Stomach smooth muscle (tissue), 2 donors: Measurements from ENCODE around the gene AXIN1.

Experiments
- H3K27ac ChIP-seq: one replicate; pipeline ENCODE4 v1.7.0; 2013; ENCODE audit warnings: mild to moderate bottlenecking, low read length, inconsistent platforms
- H3K27me3 ChIP-seq, 2 donors: one replicate each; pipeline ENCODE4 v1.7.0; 2013; ENCODE audit warnings: low read length in 2 of 2; ENCODE audit not compliant: insufficient read depth in 2 of 2, control insufficient read depth in 1 of 2
- H3K36me3 ChIP-seq, 2 donors: one replicate each; pipeline ENCODE4 v1.7.0; 2013; ENCODE audit warnings: low read length in 2 of 2; ENCODE audit not compliant: control insufficient read depth in 2 of 2, insufficient read depth in 2 of 2
- H3K4me1 ChIP-seq: one replicate; pipeline ENCODE4 v1.7.0; 2013; ENCODE audit warnings: low read length; ENCODE audit not compliant: control insufficient read depth, insufficient read depth
- H3K4me3 ChIP-seq, 2 donors: one replicate each; pipeline ENCODE4 v1.7.0; 2013; ENCODE audit warnings: low read length in 2 of 2
- H3K9ac ChIP-seq, 2 donors: one replicate each; pipeline ENCODE4 v1.7.0; 2013; ENCODE audit warnings: low read length in 2 of 2, mild to moderate bottlenecking in 1 of 2
- H3K9me3 ChIP-seq, 2 donors: one replicate each; pipeline ENCODE4 v1.7.0; 2013; ENCODE audit warnings: low read length in 2 of 2; ENCODE audit not compliant: control insufficient read depth in 2 of 2
- donor health status: healthy.
- donor health status: Pancreatic carcinoma.

Gene AXIN1

GRCh38 chr16:307691-308312 lies 44.7 kb downstream of the AXIN1 start:
- H3K4me3 ChIP-seq: no peak overlapping the region
- H3K9ac ChIP-seq: no peak overlapping the region
- no peaks in the 10 kb centered on the region for H3K4me1 ChIP-seq
- H3K9me3 ChIP-seq: no peaks in the 10 kb centered on the region
- H3K27me3 ChIP-seq: no peaks in the 10 kb centered on the region
- no peak overlapping the region for H3K27ac ChIP-seq
- H3K36me3 ChIP-seq: peaks cover 7 to 22% of the 10 kb centered on the region in 2 donors

GRCh38 chr16:306911-307370 lies 45.6 kb downstream of the AXIN1 start:
- no peaks in the 10 kb centered on the region for H3K27me3 ChIP-seq
- no peak overlapping the region for H3K4me3 ChIP-seq
- H3K4me1 ChIP-seq: no peaks in the 10 kb centered on the region
- H3K36me3 ChIP-seq: peaks cover 10 to 20% of the 10 kb centered on the region in 2 donors
- H3K9ac ChIP-seq: no peak overlapping the region
- no peak overlapping the region for H3K27ac ChIP-seq
- H3K9me3 ChIP-seq: no peaks in the 10 kb centered on the region

- Histone ChIP-seq H3K4me3 (no peak overlapping the region), H3K36me3 (peaks cover 10 to 22% of the 10 kb centered on the region in 2 donors), H3K9me3 (no peaks in the 10 kb centered on the region), H3K4me1 (no peaks in the 10 kb centered on the region), H3K27me3 (no peaks in the 10 kb centered on the region), H3K27ac (no peak overlapping the region), H3K9ac (no peak overlapping the region)
Measured at GRCh38 chr16:305916-306626, 46.5 kb downstream of the AXIN1 start.

- peaks cover 10 to 17% of the 10 kb centered on the region in 2 donors for H3K36me3 ChIP-seq
Measured at GRCh38 chr16:303760-304505, 48.6 kb downstream of the AXIN1 start.

GRCh38 chr16:301950-302349 lies 50.6 kb downstream of the AXIN1 start:
- no peak overlapping the region for H3K9ac ChIP-seq
- H3K27ac ChIP-seq: no peak overlapping the region
- H3K9me3 ChIP-seq: no peaks in the 10 kb centered on the region
- no peaks in the 10 kb centered on the region for H3K4me1 ChIP-seq
- H3K27me3 ChIP-seq: no peaks in the 10 kb centered on the region
- H3K4me3 ChIP-seq: no peak overlapping the region
- H3K36me3 ChIP-seq: peaks cover 10 to 21% of the 10 kb centered on the region in 2 donors

More at GRCh38 chr16:303760-304505, 48.6 kb downstream of the AXIN1 start:
- H3K4me1 ChIP-seq: no peaks in the 10 kb centered on the region
- no peaks in the 10 kb centered on the region for H3K9me3 ChIP-seq
- H3K27ac ChIP-seq: no peak overlapping the region
- no peak overlapping the region for H3K4me3 ChIP-seq
- H3K9ac ChIP-seq: no peak overlapping the region
- no peaks in the 10 kb centered on the region for H3K27me3 ChIP-seq

GRCh38 chr16:301235-301634 lies 51.3 kb downstream of the AXIN1 start:
- Histone ChIP-seq H3K27ac (no peak overlapping the region), H3K27me3 (no peaks in the 10 kb centered on the region), H3K4me3 (no peak overlapping the region), H3K4me1 (no peaks in the 10 kb centered on the region), H3K9ac (no peak overlapping the region), H3K9me3 (no peaks in the 10 kb centered on the region), H3K36me3 (peaks cover 10 to 16% of the 10 kb centered on the region in 2 donors)

GRCh38 chr16:297832-298231 lies 54.7 kb downstream of the AXIN1 start:
- Histone ChIP-seq H3K4me3 (no peak overlapping the region), H3K27me3 (no peaks in the 10 kb centered on the region), H3K4me1 (no peaks in the 10 kb centered on the region), H3K9me3 (no peaks in the 10 kb centered on the region), H3K36me3 (peaks cover 9 to 11% of the 10 kb centered on the region in 2 donors), H3K9ac (no peak overlapping the region), H3K27ac (no peak overlapping the region)

GRCh38 chr16:296806-297510 lies 55.6 kb downstream of the AXIN1 start:
- no peaks in the 10 kb centered on the region for H3K27me3 ChIP-seq
- H3K36me3 ChIP-seq: peaks cover 3 to 13% of the 10 kb centered on the region in 2 donors

GRCh38 chr16:296276-296675 lies 56.2 kb downstream of the AXIN1 start:
- no peak overlapping the region for H3K9ac ChIP-seq
- no peak overlapping the region for H3K4me3 ChIP-seq
- H3K27ac ChIP-seq: no peak overlapping the region
- no peaks in the 10 kb centered on the region for H3K27me3 ChIP-seq
- H3K36me3 ChIP-seq: peaks cover 7 to 16% of the 10 kb centered on the region in 2 donors
- no peaks in the 10 kb centered on the region for H3K9me3 ChIP-seq
- no peaks in the 10 kb centered on the region for H3K4me1 ChIP-seq

More at GRCh38 chr16:296806-297510, 55.6 kb downstream of the AXIN1 start:
- H3K4me3 ChIP-seq: no peak overlapping the region
- no peak overlapping the region for H3K9ac ChIP-seq
- H3K4me1 ChIP-seq: no peaks in the 10 kb centered on the region
- no peaks in the 10 kb centered on the region for H3K9me3 ChIP-seq
- no peak overlapping the region for H3K27ac ChIP-seq

- H3K4me1 ChIP-seq: no peaks in the 10 kb centered on the region
- no peak overlapping the region for H3K4me3 ChIP-seq
- peaks cover 13 to 20% of the 10 kb centered on the region in 2 donors for H3K36me3 ChIP-seq
- no peak overlapping the region for H3K9ac ChIP-seq
- H3K27ac ChIP-seq: no peak overlapping the region
- no peaks in the 10 kb centered on the region for H3K9me3 ChIP-seq
- no peaks in the 10 kb centered on the region for H3K27me3 ChIP-seq
Measured at GRCh38 chr16:293043-293775, 59.3 kb downstream of the AXIN1 start.
